Activated CD4-positive, alpha-beta T cell treated with anti-CD3 and anti-CD28 coated beads for 1 hour (primary cell): Measurements from ENCODE around the gene TIMP3.

Source experiments
- DNase-seq: peaks from one replicate; pipeline ENCODE4 v3.0.0-alpha.2; 2020

The TIMP3 gene

DNA sequence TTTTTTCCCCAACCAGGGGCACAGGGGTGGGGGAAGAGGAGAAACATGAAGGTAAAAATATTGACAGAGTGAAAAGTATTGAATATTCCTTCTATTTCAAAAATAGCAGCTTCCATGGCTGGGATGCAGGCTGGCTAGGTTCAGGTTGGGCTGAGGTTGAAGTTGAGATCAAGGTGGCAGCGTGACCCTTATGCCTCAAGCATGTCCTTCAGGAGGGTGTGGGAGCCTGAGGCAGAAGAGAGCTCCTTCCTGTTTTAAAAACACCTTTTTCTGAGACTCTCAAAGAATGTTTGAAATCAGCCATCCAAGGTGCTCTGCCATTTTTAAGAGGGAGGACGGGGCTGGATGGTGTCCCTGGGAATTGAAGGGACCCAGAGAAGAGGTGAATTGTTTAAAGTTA lies 29.5 kb downstream of the TIMP3 start:
- DNase-seq: no peak

DNA sequence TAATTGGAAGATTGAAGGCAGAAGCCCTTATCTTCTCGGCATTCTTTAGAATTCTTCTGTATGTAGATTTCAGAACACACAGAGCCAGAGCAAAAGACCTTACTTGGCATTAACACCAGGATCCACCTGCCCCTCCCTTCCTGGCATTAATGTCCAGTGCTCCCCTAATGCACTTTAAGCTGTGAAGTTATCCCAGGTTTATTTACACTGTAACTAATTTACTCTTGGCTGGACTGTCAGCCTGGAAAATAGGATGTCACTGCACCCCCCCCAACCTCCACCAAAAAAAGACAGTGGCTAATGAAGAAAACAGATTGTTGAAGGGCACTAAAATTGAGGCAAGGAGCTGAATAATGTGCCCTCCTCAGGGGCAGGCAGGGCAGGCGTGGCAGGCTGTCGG lies 30.1 kb downstream of the TIMP3 start:
- DNase-seq: no peak

DNA sequence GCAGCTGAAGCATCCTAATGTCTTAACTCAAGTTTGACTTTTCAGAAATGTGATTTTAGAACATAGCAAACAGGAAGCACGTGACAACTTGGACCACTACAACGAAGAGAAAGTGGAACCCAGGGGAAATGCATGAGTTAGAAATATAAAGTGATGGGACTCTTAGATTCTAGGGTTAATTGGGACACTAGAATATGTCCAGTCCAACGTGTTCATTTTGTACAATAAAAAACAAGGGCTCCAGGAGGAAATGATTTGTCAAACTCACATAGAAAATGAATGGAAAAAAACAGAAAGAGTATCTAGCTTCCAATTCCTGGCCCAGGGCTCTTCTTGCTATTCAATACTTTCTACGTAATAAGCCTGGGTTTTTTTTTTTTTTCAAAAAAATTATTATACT lies 30.7 kb downstream of the TIMP3 start:
- no peak for DNase-seq

DNA sequence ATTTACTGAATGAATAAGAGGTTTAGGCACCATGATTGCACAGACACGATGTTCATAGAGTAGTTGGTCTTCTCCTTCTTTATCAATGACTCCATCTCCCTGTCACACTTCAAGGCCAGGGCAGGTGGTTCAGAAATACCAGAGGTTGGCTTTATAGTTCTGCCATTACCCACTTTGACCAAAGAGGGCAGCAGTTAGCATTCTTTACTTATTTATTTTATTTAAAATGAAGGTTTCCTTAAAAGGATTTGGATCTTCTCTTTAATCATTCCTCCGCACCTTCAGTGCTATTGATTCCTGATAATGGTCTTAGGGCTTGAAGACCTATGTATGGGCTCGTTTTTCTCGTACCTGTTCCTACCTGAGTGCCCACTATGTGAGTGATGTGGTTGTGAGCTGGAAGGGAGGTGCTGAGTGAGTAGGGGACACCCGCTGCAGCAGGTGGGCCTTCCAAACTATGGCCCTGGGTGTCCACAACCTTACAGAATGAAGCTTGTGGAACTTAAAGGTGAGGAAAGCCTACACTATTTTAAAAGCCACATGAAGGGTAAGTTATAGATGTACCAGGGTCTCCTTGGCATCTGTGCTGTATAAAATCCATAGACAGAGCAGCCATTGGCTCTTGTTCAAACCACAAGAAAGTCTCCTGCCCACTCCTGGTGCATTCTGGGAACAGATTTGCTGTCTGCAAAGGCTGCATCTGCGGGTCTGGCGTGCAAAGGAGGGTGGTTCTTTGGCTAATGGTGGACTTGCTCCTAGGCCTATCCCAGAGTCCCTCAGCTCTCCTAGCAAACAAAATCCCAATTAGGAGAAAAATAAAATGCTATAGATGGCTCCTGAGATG lies 35.0 kb downstream of the TIMP3 start:
- DNase-seq: no peak

DNA sequence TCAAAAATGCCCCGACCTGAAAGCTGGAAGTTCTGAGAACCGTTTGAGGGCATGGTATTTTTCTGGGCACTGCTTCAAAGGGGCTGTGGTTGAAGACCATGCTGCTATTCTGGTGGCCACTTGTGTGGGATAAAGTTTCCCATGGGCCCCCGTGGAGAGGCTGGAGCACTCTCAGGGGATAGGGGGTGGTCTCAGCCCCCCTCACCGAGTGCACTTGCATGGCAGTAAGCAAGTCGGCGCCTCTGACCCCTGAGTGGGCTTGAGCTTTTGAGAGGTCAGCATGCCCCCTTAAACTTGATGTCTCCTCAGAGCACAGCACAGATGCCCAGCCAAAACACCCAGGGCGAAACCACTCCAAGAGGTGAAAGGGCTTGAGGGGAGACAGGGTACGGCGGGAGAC lies 35.6 kb downstream of the TIMP3 start:
- DNase-seq: no peak

DNA sequence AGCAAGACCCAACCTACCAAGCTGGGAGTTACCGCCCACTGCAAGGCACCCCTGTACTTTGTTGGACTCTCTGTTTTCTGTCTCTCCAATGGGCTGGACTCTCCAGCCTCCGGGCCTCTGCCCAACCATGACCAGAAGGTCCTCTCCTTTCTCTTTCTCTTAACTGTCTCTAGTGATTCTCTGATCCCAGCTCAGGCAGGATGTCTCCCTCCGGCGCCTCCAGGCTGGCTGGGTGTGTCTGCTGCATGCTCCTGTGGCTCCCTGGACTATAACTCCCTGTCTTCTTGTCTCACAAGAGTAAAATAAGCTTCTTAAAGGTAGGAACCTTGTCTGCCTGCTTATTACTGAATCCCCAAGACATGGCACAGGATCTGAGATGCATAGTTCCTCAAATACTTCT lies 36.3 kb downstream of the TIMP3 start:
- DNase-seq: no peak

DNA sequence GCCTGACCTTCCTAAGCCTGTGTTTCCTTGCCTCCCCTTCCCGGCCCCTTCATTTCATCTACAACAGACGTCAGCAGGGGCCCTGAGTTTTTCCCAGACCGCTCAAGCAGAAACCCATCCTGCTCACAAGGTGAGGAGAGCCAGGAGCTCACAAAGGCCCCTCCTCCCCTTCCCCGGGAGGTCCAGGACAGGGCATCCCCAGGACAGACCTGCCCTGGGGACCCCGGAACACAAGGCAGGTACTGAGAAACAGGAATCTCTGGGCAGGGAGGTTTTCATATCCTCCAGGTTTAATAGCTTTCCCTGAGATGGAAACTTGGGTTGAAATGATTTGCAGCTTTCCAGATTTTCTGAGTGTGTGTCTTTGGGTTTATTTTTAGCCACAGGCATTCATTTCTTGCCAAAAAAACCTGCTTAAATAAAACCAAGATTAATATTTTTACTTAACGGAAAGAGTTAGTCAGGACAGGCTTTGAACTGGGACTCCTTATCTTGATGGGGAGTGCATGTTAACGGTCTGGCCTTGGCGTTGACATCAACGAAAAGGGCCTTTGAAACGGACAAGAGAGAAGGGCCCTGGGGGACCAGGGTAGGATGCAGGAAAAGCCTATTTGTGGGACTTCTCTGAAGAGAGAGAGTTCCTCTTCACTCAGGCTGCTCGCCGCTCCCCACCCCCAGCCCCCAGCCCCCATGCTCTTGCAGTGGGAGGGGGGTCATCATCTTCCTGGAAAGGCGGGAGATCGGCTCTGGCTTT lies 38.5 kb downstream of the TIMP3 start:
- DNase-seq: no peak

DNA sequence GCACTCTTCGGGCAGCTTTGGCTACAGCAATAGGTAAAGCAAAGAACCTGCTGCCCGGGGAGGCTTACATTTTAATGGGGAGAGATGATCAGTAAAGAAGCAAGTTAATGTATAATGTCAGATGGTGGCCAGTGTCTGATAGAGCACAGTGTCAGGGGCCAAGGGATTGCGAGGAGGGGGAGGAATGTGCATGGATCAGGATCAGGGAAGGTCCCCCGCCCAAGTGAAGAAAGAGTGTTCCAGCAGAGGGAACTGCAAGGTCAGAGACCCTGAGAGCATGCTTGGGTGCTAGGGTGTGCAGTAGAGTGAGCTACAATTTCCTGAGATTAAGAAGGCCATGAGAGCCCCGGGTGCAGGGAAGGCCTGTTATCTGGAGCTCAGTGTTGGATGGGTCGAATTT lies 39.7 kb downstream of the TIMP3 start:
- DNase-seq: no peak

DNA sequence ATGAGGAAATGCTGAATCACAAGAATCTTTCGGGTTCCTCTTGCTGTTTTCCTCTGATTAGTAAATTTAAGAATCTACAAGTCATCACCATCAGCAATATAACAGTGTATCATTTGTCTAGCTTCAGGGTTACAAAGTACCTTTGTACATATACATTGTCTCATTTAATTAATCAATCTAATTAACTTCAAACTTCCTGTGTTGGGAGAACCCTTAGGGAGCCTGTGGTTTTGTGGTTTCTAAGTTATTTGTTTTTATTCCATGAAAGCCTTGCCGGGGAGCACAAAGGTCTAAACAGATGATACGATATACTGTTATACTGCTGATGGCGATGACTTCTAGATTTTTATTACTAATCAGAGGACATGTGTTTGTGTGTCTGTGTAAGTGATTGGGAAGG lies 41.0 kb downstream of the TIMP3 start:
- no peak for DNase-seq

DNA sequence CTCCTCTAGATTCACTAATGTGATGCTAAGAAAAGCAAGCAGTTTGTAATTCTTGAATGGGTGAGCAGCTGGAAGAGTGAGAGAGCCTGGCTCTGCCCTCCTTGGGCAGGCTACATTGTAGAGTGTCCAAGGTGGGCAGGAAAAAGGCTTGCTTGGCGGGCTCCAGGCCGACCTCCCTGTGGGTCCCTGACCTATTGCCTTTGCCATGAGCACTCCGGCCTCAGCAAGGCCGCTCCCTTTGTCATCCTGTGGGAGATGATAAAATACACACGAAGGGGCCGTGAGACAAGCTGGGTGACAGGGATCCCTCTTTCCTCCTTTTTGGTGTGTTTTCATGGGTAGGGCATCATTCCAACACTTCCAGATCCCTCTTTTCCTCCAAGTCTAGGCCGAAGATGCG lies 41.8 kb downstream of the TIMP3 start:
- DNase-seq: no peak

DNA sequence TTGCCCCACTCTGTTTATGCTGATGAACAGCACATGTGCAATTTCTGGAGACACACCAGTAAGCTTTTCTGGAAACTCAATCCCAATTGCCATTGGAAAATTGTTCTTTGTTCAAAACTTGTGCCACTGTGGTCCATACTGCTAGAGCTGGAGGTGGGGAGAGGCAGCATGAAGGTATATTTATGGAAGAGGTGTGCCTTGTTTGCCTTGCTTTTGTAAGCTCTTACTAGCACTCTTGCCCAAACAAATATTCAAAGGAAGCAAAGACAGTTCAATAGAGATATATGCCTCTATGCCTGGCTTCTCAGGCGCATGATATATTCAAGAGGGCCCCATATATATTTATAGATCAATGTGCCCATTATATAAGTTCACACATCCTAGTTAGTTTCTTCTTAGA lies 42.7 kb downstream of the TIMP3 start:
- no peak for DNase-seq

DNA sequence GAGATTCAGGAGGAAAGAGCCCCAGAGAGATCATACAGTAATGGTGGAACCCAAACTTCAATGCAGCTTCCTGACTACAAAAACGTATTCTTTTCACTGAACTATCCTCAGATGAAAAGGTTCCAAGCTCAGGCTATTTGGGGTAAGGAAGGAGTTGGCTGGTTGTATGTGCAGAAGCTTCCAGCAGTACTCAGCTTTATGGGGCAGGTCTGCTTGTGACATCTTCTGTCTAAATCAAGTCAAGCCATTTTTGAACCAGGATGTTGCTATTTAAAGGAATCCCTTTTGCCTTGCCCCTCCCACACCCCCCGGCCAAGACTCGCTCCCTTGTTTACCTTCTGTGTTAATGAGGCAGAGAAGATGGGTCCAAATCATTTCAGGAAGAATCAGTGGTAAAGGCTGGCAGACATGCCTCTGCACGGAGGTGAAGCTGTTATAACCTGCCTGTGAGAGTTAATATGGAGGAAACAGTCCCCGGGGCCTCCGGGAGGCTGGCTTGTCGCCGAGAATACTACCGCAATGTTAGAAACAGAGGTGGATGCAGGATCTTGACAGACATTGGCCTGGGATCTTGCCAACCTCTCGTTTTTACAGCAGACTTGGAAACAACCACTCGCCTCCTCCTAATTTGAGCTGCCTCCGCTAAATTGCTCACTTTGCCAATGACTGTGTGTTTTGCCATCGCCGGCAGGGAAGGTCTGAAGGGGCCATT lies 45.4 kb downstream of the TIMP3 start:
- no peak for DNase-seq

DNA sequence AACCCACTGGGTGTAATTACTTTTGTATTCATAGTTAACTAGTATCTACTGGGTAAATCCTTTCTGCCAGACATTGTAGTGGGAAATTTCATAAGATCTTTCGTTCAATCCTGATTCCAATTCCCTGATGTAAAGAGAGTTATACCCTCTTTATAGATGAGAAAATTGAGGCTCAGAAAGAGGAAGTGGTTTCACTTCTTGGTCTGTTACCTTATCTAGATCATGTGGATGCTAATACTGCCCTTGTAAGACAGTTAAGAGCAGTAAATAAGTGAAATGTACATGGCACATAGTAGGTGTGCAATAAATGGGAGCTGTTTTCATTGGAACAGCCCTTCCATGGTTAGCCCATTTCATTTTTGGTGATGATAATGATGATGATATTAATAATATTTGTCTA lies 46.7 kb downstream of the TIMP3 start:
- DNase-seq: no peak

DNA sequence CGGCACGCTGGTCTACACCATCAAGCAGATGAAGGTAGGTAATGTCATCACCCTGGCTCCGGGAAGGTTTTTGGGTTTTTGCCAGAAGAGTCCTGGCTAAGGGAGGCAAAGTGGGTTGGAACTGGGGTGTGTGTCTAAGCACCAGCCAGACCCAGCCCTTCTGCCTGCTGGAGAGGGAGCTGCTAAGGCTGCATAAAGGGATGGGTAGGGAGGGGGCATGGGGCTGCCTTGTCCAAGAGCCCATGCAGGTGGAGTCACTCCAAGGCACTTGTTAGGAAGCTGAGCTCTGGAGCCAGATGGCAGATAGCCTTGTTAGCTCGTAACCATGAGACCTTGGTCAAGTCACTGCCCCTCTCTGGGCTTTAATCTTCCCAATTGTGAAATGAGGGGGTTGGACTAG lies 48.0 kb downstream of the TIMP3 start:
- DNase-seq: no peak

DNA sequence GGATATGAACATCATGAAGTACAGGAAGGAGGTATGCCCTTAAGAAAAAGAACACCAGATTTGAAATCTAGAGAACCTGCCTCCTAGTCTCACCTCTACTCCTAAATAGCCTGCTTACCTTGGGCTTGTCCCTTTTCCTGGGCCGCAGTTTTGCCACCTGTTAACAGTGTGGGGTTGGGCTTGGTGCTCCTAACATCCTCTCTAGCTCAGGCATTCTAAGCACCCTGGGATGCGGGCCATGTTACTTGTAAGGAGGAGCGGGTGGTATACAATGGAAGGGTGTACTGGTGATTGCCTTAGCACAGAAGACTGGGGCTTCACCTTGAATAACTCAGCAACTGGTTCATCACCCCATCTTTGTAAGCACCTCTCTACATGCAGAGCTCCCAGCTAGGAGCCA lies 48.7 kb downstream of the TIMP3 start:
- DNase-seq: no peak

DNA sequence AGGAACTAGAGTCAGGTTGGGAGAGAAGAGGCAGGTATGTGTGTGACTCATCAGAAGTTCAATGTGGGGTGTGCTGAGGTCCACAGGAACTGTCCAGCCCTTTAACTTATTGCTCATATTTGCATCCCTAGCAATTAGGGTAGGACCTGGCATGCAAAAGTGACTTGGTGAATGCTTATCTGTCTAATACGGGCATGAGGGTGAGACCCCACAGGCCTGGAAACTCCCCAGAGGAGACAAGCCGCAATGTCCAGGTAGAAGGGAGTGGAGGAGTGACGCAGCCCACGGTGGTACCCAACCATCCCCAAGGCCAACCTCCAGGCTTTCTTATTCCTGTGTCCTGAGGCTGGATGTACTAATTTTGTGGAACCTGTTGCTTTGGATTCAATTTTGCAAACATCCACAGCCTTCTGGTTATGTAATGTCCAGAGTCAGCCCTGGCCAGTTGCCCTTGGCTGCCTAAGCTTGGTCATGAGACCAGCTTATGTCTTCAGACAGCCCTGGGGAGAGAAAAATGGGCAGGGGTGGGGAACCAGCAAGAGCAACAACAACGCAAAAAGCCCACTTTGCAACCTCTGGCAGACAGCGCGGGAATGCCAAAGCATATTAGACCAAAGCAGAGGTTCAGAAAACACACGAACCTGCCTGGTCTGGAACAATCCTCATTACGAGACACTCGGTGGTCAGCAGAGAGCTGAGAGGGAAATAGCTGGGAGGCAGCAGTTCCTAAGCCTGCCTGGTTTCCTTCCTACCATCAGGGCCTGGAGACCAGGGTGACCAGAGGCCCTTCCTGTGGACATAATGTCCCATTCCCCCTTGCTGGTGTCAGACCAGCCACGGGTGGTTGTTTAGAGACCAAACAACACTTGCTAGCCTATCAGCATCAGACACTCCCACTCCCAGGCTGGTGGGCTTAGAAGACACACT lies 49.3 kb downstream of the TIMP3 start:
- no peak for DNase-seq

DNA sequence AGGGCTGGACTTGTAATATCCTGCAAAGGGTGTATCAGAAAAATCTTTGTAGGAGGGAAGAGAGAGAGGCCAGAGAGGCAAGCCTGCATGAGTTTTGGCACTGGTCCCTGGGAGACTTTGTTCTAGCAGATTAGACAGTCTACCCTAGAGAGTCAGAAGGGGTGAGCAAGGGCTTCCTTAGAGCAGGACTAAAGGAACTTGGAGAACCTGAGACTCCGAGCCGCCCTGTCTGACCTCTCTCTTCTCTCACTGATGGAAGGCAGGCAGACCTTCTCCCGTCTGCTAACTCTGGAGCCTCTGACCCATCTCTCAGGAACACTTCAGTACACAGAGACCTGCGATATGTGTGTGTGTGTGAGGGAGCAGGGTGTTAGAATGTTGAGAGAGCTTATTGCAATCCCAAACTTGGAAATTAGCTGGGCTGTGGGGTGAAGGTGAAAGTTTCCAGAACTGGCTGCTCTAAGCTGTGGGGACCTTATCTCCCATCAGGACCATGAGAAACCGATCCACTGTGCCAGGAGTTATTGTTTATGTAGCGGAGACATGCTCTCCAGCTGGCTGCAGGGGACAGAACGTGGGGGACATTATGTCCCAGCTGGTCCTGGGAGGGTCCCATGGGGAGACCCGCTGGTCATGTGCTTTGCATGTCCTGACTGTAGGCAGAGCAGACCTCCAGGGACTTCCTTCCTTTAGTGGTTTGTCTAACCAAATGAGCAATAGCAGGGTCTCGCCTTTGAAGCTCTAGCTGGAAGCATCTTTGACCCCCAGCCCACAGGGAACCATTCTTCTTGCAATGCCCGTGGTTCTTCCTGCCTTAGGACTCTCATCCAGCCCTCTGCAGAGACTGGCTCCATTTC lies 51.1 kb downstream of the TIMP3 start:
- DNase-seq: no peak

DNA sequence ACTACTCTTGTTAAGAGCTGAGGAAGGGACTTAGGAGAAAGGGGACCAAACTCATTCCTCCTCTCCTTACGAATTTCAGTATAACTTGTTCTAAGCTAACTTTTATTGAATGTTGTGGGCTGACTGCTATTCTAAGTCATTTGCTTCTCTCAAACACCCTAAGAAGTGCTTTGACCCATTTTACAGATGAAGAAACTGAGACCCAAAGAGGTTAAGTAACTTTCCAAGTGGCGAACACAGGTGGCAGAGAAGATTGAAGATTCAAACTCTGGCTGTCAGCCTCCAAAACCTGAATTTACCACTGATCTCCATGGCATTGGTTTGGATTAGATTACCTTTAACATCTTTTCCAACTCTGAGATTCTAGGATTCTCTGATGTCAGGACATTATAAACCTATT lies 52.2 kb downstream of the TIMP3 start:
- DNase-seq: no peak

DNA sequence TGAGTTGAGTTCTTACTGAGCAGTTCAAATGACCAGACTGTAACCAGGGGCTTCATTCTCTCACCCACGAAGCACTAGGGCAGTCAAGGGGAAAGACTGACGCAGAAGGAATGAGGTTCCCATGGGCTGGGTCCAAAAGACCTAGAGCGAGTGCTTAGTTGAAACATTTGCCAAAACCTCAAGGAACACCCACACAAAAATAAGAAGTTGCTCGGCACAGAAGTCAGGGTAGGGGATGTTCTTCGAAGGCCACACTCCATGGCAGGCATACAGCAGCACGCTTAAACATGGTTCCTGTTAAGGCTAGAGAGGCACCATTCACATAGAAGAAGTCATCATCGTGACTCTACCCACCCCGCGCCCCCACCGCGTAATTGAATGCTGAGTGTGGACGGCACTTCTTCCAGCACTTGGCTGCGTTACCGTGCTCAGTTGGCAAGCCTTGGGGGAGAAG lies 52.9 kb downstream of the TIMP3 start:
- no peak for DNase-seq

DNA sequence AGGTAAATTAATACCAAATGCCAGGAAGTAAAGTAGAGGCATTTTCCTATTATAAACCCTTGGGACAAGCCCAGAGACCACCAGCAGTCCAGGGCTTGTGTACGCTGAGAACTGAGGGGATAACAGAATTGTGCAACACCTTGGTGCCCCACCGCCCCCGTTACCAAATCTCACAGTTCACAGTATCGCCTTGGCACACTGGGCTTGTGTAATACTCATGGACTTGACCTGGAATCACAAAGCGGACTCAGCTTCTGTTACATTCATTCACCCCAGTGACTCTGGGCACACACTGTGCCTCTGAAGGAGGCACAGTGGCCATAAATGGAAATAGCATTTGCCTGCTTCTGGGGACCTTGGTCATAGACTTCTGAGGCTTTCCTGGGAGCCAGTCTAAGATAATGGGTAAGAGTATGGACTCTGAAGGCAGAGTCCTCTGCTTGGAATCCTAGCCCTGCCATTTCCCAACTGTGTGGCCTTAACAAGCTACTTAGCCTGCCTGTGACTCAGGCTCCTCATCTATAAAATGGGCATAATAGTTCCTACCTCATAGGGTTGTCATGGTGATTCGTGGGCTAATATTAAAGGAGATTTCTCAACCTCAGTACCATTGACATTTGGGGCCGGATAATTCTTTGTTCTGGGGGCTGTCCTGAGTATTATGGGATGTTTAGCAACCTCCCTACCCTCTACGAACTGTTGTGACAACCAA lies 53.7 kb downstream of the TIMP3 start:
- DNase-seq: no peak

DNA sequence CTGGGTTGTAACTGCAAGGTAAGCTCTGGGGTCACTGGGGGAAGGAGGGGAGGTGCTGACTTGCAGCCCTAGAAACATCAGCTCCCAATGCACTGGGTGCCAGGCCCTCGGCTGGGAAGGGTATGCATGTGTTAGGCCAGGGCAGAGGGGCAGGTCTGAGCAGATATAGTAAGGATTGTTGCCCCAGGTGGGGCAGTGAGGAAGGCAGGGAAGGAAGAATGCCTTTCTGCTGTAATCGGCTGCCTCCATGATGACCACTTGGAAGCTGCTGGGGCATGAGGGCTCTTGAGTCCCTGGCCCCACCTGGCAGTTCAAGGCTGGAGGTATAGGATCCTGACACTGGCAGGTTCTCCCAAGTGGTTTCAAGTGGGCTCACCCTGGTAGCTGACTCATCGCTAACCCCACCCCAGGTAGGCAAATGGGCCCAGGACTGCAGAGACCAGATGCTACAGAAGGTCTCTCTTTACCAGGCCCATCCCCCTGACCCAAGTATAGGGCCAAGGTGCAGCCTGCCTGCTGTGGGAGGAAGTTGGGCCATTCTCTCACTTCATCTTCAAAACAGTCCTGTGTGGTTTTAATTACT lies 56.7 kb downstream of the TIMP3 start:
- no peak for DNase-seq
